Activated B cell treated with CpG ODN at 0.5 μM for 24 hours (primary cell): ENCODE measurements around the gene ALAS1. TPM values are rescaled to one million over a fixed set of nuclear protein-coding genes. Genes with fewer than 3 reads are reported as not detected.

Experiments
- ATAC-seq: fragments of 200-7000 bp; cut with Tn5 transposase; one replicate; pipeline ENCODE4 v1.10.0; 2021; ENCODE audit warnings: low read depth, mild to moderate bottlenecking, moderate library complexity
- CTCF ChIA-PET: fragments of 350-600 bp; sonication (Branson Sonifier 250); formaldehyde crosslinking; loops from one replicate; lab custom pipeline; 2021; ENCODE audit warnings: antibody characterized with exemption; lab: Charles Lee
- POLR2A ChIA-PET: fragments of 350-600 bp; sonication (Branson Sonifier 250); formaldehyde crosslinking; loops from one replicate; lab custom pipeline; 2021; ENCODE audit warnings: antibody characterized with exemption; lab: Charles Lee
- DNase-seq: peaks from one replicate; pipeline ENCODE4 v3.0.0; 2022
- H3K27ac Mint-ChIP-seq: one replicate; pipeline ENCODE4 v1.8.0; 2020; ENCODE audit warnings: mixed read lengths
- H3K27me3 Mint-ChIP-seq: one replicate; pipeline ENCODE4 v1.8.0; 2021; ENCODE audit warnings: mixed read lengths
- H3K36me3 Mint-ChIP-seq: one replicate; pipeline ENCODE4 v1.8.0; 2021; ENCODE audit warnings: low read depth, mixed read lengths
- H3K4me1 Mint-ChIP-seq: one replicate; pipeline ENCODE4 v1.8.0; 2021; ENCODE audit warnings: mixed read lengths
- H3K4me3 Mint-ChIP-seq: one replicate; pipeline ENCODE4 v1.8.0; 2020; ENCODE audit warnings: mild to moderate bottlenecking, mixed read lengths
- H3K9me3 Mint-ChIP-seq: one replicate; pipeline ENCODE4 v1.8.0; 2020; ENCODE audit warnings: mixed read lengths
- intact Hi-C: fragments of 100-400 bp; cut with micrococcal nuclease; formaldehyde crosslinking; loops from one replicate; pipeline ENCODE4 v1.15.1; 2024
- total RNA-seq: library from RNA; stranded (reverse); gene quantifications from 2 replicates; pipeline ENCODE4 v1.2.3, GENCODE V29; 2022
- TF ChIP-seq, protein P1 (sequence below): fragments of 200-600 bp; IDR thresholded peaks from one replicate; pipeline ENCODE4 v1.8.0; 2022; ENCODE audit warnings: antibody characterized with exemption, mild to moderate bottlenecking

ALAS1 gene
- total RNA-seq, 1 donor from 2014 or later, result 27.6 TPM

DNA sequence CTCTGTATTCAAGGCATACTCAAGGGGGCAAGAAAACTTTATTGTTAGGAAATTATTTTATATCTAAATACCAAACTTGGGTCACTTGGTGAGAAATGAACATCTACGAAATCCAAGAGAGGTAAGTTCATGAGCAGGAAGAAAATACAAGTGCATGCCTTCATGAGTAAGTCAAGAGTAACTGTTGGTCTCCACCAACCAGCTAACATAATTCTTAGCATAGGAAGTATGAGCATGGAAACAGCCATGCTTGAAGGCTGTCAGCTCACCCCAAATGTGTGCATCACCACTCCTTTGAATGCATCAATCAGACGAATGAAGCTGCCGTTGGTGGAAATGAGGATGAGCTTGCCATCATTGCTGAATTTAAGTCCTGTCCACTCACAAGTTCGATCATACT, 61.5 kb downstream of the ALAS1 start:
- Mint-ChIP-seq H3K36me3 (peaks cover 98% of the 10 kb centered on the region), H3K27ac (no peak overlapping the region), H3K27me3 (no peaks in the 10 kb centered on the region), H3K4me3 (no peak overlapping the region), H3K9me3 (no peaks in the 10 kb centered on the region), H3K4me1 (peaks cover 44% of the 10 kb centered on the region)
- TF ChIP-seq, protein P1, sequence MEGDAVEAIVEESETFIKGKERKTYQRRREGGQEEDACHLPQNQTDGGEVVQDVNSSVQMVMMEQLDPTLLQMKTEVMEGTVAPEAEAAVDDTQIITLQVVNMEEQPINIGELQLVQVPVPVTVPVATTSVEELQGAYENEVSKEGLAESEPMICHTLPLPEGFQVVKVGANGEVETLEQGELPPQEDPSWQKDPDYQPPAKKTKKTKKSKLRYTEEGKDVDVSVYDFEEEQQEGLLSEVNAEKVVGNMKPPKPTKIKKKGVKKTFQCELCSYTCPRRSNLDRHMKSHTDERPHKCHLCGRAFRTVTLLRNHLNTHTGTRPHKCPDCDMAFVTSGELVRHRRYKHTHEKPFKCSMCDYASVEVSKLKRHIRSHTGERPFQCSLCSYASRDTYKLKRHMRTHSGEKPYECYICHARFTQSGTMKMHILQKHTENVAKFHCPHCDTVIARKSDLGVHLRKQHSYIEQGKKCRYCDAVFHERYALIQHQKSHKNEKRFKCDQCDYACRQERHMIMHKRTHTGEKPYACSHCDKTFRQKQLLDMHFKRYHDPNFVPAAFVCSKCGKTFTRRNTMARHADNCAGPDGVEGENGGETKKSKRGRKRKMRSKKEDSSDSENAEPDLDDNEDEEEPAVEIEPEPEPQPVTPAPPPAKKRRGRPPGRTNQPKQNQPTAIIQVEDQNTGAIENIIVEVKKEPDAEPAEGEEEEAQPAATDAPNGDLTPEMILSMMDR, result no peak
- no peak for DNase-seq
- CTCF ChIA-PET, result no interaction called here
- no peak for ATAC-seq
- intact Hi-C loops, result no loop called here
- POLR2A ChIA-PET, result interaction anchor here (1.2 kb wide), 2 partner anchors 21 to 34 kb away, joined by 3 read pairs; partner anchors contain the start of gene TWF2

DNA sequence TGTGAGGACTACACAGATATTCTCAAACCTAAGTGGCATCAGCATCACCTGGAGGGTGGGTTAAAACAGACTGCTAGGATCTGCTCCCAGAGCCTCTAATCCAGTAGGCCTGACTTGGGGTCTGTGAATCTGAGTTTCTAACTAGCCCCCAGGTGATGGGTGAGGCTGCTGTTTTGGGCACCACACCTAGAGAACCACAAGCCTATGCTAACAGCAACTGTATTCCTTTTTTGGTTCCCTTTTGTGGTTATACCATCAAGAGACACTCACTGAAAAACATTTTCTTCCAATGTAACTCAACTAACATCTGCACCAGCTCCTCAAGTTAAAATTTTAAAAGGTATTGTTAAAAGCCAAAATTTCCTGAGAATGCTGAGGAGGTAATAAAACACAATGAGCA, 64.5 kb downstream of the ALAS1 start:
- DNase-seq (no peak), ATAC-seq (peak; percentile 42)
- H3K36me3 Mint-ChIP-seq, result peaks cover 98% of the 10 kb centered on the region
- TF ChIP-seq, protein P1, result no peak
- H3K27me3 Mint-ChIP-seq, result no peaks in the 10 kb centered on the region
- H3K9me3 Mint-ChIP-seq, result no peaks in the 10 kb centered on the region
- intact Hi-C loops, result loop anchor here (2.0 kb wide), 1 partner anchor 14 kb away; no protein-coding TSS in a partner anchor
- POLR2A ChIA-PET, result interaction anchor here (1.1 to 1.3 kb wide), 3 partner anchors 10 to 37 kb away, joined by 3 to 5 read pairs (median 3); partner anchors contain the start of gene TLR9
- CTCF ChIA-PET, result interaction anchor here (0.6 to 0.7 kb wide), 2 partner anchors 17 to 22 kb away, joined by 3 to 7 read pairs; partner anchors contain the start of gene WDR82
- H3K27ac Mint-ChIP-seq, result peak overlapping the region; percentile 50
- H3K4me1 Mint-ChIP-seq, result peaks cover 43% of the 10 kb centered on the region
- H3K4me3 Mint-ChIP-seq, result no peak overlapping the region

Other genes starting within 250 kb of the ALAS1 start
- not detected in 2 replicates for gene GPR62, start 242.8 kb upstream of the ALAS1 start, total RNA-seq
- 10.3 and 11.0 TPM in 2 replicates for gene PCBP4, start 230.7 kb upstream of the ALAS1 start, total RNA-seq
- gene ABHD14B, start 224.1 kb upstream of the ALAS1 start, total RNA-seq, result 51.6 and 55.6 TPM in 2 replicates
- 5.1 and 5.2 TPM in 2 replicates for gene ABHD14A, start 223.1 kb upstream of the ALAS1 start, total RNA-seq
- gene ACY1, start 214.6 kb upstream of the ALAS1 start, total RNA-seq, result 24.9 and 26.7 TPM in 2 replicates
- 1,884 and 2,140 TPM in 2 replicates for gene RPL29, start 202.3 kb upstream of the ALAS1 start, total RNA-seq
- gene DUSP7, start 141.6 kb upstream of the ALAS1 start, total RNA-seq, result 3.7 and 4.3 TPM in 2 replicates
- 2.3 and 2.4 TPM in 2 replicates for gene POC1A, start 43.7 kb upstream of the ALAS1 start, total RNA-seq
- gene TLR9, start 27.5 kb downstream of the ALAS1 start, total RNA-seq, result 10.4 and 11.4 TPM in 2 replicates
- 74.1 and 76.7 TPM in 2 replicates for gene TWF2, start 41.0 kb downstream of the ALAS1 start, total RNA-seq
- 44.4 and 44.6 TPM in 2 replicates for gene PPM1M, start 47.6 kb downstream of the ALAS1 start, total RNA-seq
- gene WDR82, start 80.5 kb downstream of the ALAS1 start, total RNA-seq, result 84.1 and 86.4 TPM in 2 replicates
- 28.2 and 33.5 TPM in 2 replicates for gene GLYCTK, start 89.7 kb downstream of the ALAS1 start, total RNA-seq
- 22.8 and 25.8 TPM in 2 replicates for gene DNAH1, start 118.2 kb downstream of the ALAS1 start, total RNA-seq
- gene BAP1, start 211.8 kb downstream of the ALAS1 start, total RNA-seq, result 98.7 and 105 TPM in 2 replicates
- gene PHF7, start 212.5 kb downstream of the ALAS1 start, total RNA-seq, result 6.4 and 7.5 TPM in 2 replicates
- not detected in 2 replicates for gene SEMA3G, start 246.9 kb downstream of the ALAS1 start, total RNA-seq